ENCODE data around the gene MYRIP. TPM values are rescaled to one million over a fixed set of nuclear protein-coding genes. Genes with fewer than 3 reads are reported as not detected.

Gene MYRIP
- total and polyA plus RNA-seq, 4 donors, result 0.98 to 11.7 (median 6.8) TPM

DNA sequence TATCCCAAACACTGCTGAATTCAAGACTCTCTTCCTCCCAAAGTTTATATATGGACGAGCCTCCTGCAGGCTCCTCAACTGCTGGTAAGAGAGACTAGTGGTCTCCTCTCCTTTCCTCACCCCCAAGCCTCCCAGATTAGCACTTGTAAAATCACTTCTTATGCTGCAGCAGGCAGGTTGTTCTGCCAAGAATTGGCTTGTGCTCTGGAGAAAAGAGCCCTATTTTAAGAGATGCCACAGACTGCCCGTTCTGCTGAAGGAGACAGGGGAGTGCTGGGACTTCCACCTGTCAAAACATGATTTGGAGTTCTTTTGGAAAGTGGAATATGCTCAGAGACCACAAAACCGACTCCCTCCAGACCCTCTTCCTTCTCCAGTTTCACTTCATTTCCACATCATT, 269.2 kb downstream of the MYRIP start (continued):
- TF ChIP-seq, protein P1, sequence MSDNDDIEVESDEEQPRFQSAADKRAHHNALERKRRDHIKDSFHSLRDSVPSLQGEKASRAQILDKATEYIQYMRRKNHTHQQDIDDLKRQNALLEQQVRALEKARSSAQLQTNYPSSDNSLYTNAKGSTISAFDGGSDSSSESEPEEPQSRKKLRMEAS (IDR thresholded peaks at IDR 0.05), result no peak
- TF ChIP-seq, protein P2, sequence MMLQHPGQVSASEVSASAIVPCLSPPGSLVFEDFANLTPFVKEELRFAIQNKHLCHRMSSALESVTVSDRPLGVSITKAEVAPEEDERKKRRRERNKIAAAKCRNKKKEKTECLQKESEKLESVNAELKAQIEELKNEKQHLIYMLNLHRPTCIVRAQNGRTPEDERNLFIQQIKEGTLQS (IDR thresholded peaks at IDR 0.05), result no peak
- TF ChIP-seq EGR1 (IDR thresholded peaks at IDR 0.05; ENCODE audit: low read depth in 2 of 2), result no peak
- no peak for TF ChIP-seq FOXA1 (IDR thresholded peaks at IDR 0.05)
- TF ChIP-seq, protein P3, sequence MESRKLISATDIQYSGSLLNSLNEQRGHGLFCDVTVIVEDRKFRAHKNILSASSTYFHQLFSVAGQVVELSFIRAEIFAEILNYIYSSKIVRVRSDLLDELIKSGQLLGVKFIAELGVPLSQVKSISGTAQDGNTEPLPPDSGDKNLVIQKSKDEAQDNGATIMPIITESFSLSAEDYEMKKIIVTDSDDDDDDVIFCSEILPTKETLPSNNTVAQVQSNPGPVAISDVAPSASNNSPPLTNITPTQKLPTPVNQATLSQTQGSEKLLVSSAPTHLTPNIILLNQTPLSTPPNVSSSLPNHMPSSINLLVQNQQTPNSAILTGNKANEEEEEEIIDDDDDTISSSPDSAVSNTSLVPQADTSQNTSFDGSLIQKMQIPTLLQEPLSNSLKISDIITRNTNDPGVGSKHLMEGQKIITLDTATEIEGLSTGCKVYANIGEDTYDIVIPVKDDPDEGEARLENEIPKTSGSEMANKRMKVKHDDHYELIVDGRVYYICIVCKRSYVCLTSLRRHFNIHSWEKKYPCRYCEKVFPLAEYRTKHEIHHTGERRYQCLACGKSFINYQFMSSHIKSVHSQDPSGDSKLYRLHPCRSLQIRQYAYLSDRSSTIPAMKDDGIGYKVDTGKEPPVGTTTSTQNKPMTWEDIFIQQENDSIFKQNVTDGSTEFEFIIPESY (IDR thresholded peaks at IDR 0.05), result no peak

DNA sequence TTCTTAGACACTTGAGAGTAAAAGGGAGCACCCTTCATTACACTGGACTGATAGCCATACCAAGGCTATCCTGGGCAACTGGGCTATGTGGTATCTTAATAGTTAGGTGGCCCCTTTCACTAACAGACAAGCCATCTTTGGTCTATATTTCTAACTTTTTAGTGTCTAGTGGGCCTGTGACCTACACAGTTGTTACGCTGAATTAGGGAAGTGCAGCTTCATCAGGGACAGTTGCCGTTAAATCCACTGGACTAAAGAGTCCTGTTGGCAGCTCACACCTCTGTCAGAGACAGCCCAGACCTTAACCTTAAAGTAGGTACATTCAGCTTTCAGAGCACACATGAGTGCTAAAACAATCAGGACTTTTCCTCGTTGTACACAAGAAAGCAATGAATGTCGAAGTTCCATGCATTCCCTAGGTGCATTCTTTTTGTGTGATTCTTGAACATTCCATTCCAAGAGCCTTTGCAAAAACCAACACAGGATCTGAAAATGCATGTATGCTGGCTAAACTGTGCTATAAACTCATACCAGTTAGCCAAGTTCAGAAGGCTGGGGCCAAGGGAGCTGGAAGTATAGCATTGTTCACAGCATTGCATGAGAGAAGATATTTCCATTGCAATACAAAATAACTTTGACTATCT, 269.9 kb downstream of the MYRIP start:
- H3K27ac ChIP-seq (ENCODE audit: low read depth in 1 of 2, low read length in 2 of 2), result no peak overlapping the region
- TF ChIP-seq GABPA (IDR thresholded peaks at IDR 0.05 in 1 of 2, conservative IDR thresholded peaks at IDR 0.05 in 1 of 2) (no peak), JUND (IDR thresholded peaks at IDR 0.05) (no peak), TAF1 (conservative IDR thresholded peaks at IDR 0.05) (no peak), RXRA (IDR thresholded peaks at IDR 0.05) (no peak), SP1 (IDR thresholded peaks at IDR 0.05) (no peak), FOXA1 (IDR thresholded peaks at IDR 0.05) (no peak), FOXA2 (IDR thresholded peaks at IDR 0.05) (no peak), EGR1 (IDR thresholded peaks at IDR 0.05; ENCODE audit: low read depth in 2 of 2) (no peak), HNF4A (conservative IDR thresholded peaks at IDR 0.05) (no peak), NR2F2 (IDR thresholded peaks at IDR 0.05) (no peak), RAD21 (IDR thresholded peaks at IDR 0.05) (no peak), YY1 (IDR thresholded peaks at IDR 0.05) (no peak), HNF4G (IDR thresholded peaks at IDR 0.05) (no peak)
- TF ChIP-seq, protein P1 (IDR thresholded peaks at IDR 0.05), result no peak
- TF ChIP-seq, protein P2 (IDR thresholded peaks at IDR 0.05), result no peak
- TF ChIP-seq, protein P4, sequence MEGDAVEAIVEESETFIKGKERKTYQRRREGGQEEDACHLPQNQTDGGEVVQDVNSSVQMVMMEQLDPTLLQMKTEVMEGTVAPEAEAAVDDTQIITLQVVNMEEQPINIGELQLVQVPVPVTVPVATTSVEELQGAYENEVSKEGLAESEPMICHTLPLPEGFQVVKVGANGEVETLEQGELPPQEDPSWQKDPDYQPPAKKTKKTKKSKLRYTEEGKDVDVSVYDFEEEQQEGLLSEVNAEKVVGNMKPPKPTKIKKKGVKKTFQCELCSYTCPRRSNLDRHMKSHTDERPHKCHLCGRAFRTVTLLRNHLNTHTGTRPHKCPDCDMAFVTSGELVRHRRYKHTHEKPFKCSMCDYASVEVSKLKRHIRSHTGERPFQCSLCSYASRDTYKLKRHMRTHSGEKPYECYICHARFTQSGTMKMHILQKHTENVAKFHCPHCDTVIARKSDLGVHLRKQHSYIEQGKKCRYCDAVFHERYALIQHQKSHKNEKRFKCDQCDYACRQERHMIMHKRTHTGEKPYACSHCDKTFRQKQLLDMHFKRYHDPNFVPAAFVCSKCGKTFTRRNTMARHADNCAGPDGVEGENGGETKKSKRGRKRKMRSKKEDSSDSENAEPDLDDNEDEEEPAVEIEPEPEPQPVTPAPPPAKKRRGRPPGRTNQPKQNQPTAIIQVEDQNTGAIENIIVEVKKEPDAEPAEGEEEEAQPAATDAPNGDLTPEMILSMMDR (IDR thresholded peaks at IDR 0.05; ENCODE audit: low read depth, low read length, missing input control), result no peak
- TF ChIP-seq, protein P3 (IDR thresholded peaks at IDR 0.05), result no peak
- H3K36me3 ChIP-seq (ENCODE audit: control insufficient read depth in 4 of 4, insufficient read depth in 3 of 4, low read depth in 1 of 4, low read length in 3 of 4), result no peaks in the 10 kb centered on the region
- H3K4me3 ChIP-seq (ENCODE audit: low read depth in 1 of 3, low read length in 3 of 3), result no peak overlapping the region
- WGBS, result 92% methylated on average over 4 of the region's 4 CpGs
- no peak overlapping the region for H3K9ac ChIP-seq (ENCODE audit: low read depth in 1 of 2, low read length in 2 of 2)
- peaks cover 0 to 9% (median 0%) of the 10 kb centered on the region in 4 donors for H3K4me1 ChIP-seq (ENCODE audit: control insufficient read depth in 4 of 4, insufficient read depth in 4 of 4, low read length in 3 of 4)
- no peaks in the 10 kb centered on the region for H3K27me3 ChIP-seq (ENCODE audit: control insufficient read depth in 4 of 4, insufficient read depth in 4 of 4, low read length in 3 of 4)
- H3K9me3 ChIP-seq (ENCODE audit: control insufficient read depth in 4 of 4, low read length in 3 of 4), result no peaks in the 10 kb centered on the region
- no peak for DNase-seq (ENCODE audit: low spot score)

Data from liver (tissue), 9 donors.